CD4-positive, alpha-beta memory T cell (primary cell): ENCODE results near the gene IQGAP2. TPM values are rescaled to one million over a fixed set of nuclear protein-coding genes. Genes with fewer than 3 reads are reported as not detected.

Experiments
- CTCF ChIA-PET: fragments of 350-600 bp; sonication (Branson Sonifier 250); formaldehyde crosslinking; loops from one replicate; lab custom pipeline; 2021; ENCODE audit warnings: inconsistent platforms; ENCODE audit not compliant: partially characterized antibody; lab: Charles Lee
- POLR2A ChIA-PET: fragments of 350-600 bp; sonication (Branson Sonifier 250); formaldehyde crosslinking; loops from one replicate; lab custom pipeline; 2021; ENCODE audit not compliant: partially characterized antibody; lab: Charles Lee
- DNase-seq, 5 donors: peaks; one replicate each; pipeline versions ENCODE4 v3.0.0 to v3.0.0-alpha.2; 2020 to 2022; ENCODE audit warnings: mixed read lengths in 1 of 5
- H3K27ac ChIP-seq: one replicate; pipeline ENCODE4 v1.7.0; 2013; ENCODE audit warnings: low read depth, low read length
- H3K27me3 ChIP-seq: 2 replicates; pipeline ENCODE4 v1.7.0; 2013; ENCODE audit warnings: mild to moderate bottlenecking, low read length, moderate library complexity; ENCODE audit not compliant: insufficient read depth
- H3K36me3 ChIP-seq: 2 replicates; pipeline ENCODE4 v1.7.0; 2013; ENCODE audit warnings: mild to moderate bottlenecking, low read length, moderate library complexity; ENCODE audit not compliant: insufficient read depth
- H3K4me1 ChIP-seq: 2 replicates; pipeline ENCODE4 v1.7.0; 2013; ENCODE audit warnings: mild to moderate bottlenecking, low read length, moderate library complexity; ENCODE audit not compliant: insufficient read depth
- H3K4me3 ChIP-seq, 2 donors: one replicate each; pipeline ENCODE4 v1.7.0; 2013; ENCODE audit warnings: low read length in 2 of 2, mild to moderate bottlenecking in 1 of 2
- H3K9me3 ChIP-seq, 2 donors: one replicate each; pipeline ENCODE4 v1.7.0; 2013; ENCODE audit warnings: low read length in 2 of 2, control low read depth in 1 of 2; ENCODE audit not compliant: control insufficient read depth in 1 of 2
- H3K27ac Mint-ChIP-seq, 7 donors: one replicate each; pipeline ENCODE4 v1.8.0; 2020 to 2021; ENCODE audit warnings: mixed read lengths in 7 of 7, mild to moderate bottlenecking in 6 of 7, inconsistent platforms in 3 of 7, moderate library complexity in 3 of 7
- H3K27me3 Mint-ChIP-seq, 2 donors: one replicate each; pipeline ENCODE4 v1.8.0; 2020 to 2021; ENCODE audit warnings: mixed read lengths in 2 of 2
- H3K36me3 Mint-ChIP-seq, 2 donors: one replicate each; pipeline ENCODE4 v1.8.0; 2020 to 2021; ENCODE audit warnings: mixed read lengths in 2 of 2, inconsistent platforms in 1 of 2, mild to moderate bottlenecking in 1 of 2
- H3K4me1 Mint-ChIP-seq, 4 donors: one replicate each; pipeline ENCODE4 v1.8.0; 2020 to 2021; ENCODE audit warnings: mixed read lengths in 4 of 4, mild to moderate bottlenecking in 1 of 4
- H3K4me3 Mint-ChIP-seq, 8 donors: one replicate each; pipeline ENCODE4 v1.8.0; 2020 to 2021; ENCODE audit warnings: mixed read lengths in 8 of 8, mild to moderate bottlenecking in 7 of 8, moderate library complexity in 6 of 8, inconsistent platforms in 3 of 8
- H3K9me3 Mint-ChIP-seq, 8 donors: one replicate each; pipeline ENCODE4 v1.8.0; 2020 to 2021; ENCODE audit warnings: mixed read lengths in 8 of 8, mild to moderate bottlenecking in 5 of 8, inconsistent platforms in 3 of 8, moderate library complexity in 1 of 8
- intact Hi-C: fragments of 100-400 bp; cut with micrococcal nuclease; formaldehyde crosslinking; loops from one replicate; pipeline ENCODE4 v1.15.1; 2023
- polyA plus RNA-seq, 2 donors: library from polyadenylated mRNA; unstranded; fragments of 300-500 nt; fragmentation: Illumina TruSeq; gene quantifications; one replicate each; pipeline ENCODE4 v1.2.3, GENCODE V29; 2021
- total RNA-seq, 2 experiments: library from RNA; stranded (reverse); gene quantifications; one replicate each; pipeline ENCODE4 v1.2.3, GENCODE V29; 2021

Gene IQGAP2
- total and polyA plus RNA-seq, 4 experiments from 2014 or later: 24.7 to 126 (median 98.5) TPM

- H3K36me3 ChIP-seq: peaks cover 43% of the 10 kb centered on the region
- no peaks in the 10 kb centered on the region for H3K9me3 Mint-ChIP-seq
Observed at GRCh38 chr5:76610196-76610595, 207.1 kb downstream of the IQGAP2 start.

GRCh38 chr5:76612942-76613341 lies 209.9 kb downstream of the IQGAP2 start:
- no peaks in the 10 kb centered on the region for H3K9me3 ChIP-seq
- Mint-ChIP-seq H3K4me1 (peaks cover 0 to 21% (median 7%) of the 10 kb centered on the region in 4 donors), H3K9me3 (no peaks in the 10 kb centered on the region), H3K4me3 (no peak overlapping the region), H3K27ac (peak overlapping the region in 1 of 7 donors; percentile 45), H3K36me3 (peaks cover 62 to 78% of the 10 kb centered on the region in 2 donors), H3K27me3 (no peaks in the 10 kb centered on the region)
- intact Hi-C loops: no loop called here
- no peaks in the 10 kb centered on the region for H3K27me3 ChIP-seq
- H3K27ac ChIP-seq: no peak overlapping the region
- peaks cover 37% of the 10 kb centered on the region for H3K36me3 ChIP-seq
- H3K4me1 ChIP-seq: peaks cover 11% of the 10 kb centered on the region
- ChIA-PET POLR2A (no interaction called here), CTCF (interaction anchor here (1.0 to 5.1 kb wide), 2 partner anchors 13 to 161 kb away, joined by 8 to 47 read pairs; no protein-coding TSS in a partner anchor)
- no peak for DNase-seq
- no peak overlapping the region for H3K4me3 ChIP-seq

More at GRCh38 chr5:76610196-76610595, 207.1 kb downstream of the IQGAP2 start:
- Mint-ChIP-seq H3K27me3 (no peaks in the 10 kb centered on the region), H3K36me3 (peaks cover 67 to 80% of the 10 kb centered on the region in 2 donors), H3K27ac (peak overlapping the region in 2 of 7 donors; percentile 37 to 53), H3K4me1 (peaks cover 5 to 17% (median 9%) of the 10 kb centered on the region in 4 donors), H3K4me3 (no peak overlapping the region)
- no peak for DNase-seq
- H3K4me1 ChIP-seq: peaks cover 16% of the 10 kb centered on the region
- no peak overlapping the region for H3K4me3 ChIP-seq
- no peak overlapping the region for H3K27ac ChIP-seq
- ChIA-PET CTCF (interaction anchor here (0.6 to 5.1 kb wide), 5 partner anchors 10 to 164 kb away, joined by 3 to 47 read pairs (median 4); no protein-coding TSS in a partner anchor), POLR2A (no interaction called here)
- intact Hi-C loops: no loop called here
- H3K27me3 ChIP-seq: no peaks in the 10 kb centered on the region
- no peaks in the 10 kb centered on the region for H3K9me3 ChIP-seq

GRCh38 chr5:76615759-76616158 lies 212.7 kb downstream of the IQGAP2 start:
- Histone ChIP-seq H3K27ac (no peak overlapping the region), H3K4me1 (no peaks in the 10 kb centered on the region), H3K27me3 (no peaks in the 10 kb centered on the region), H3K36me3 (peaks cover 41% of the 10 kb centered on the region), H3K9me3 (no peaks in the 10 kb centered on the region), H3K4me3 (no peak overlapping the region)
- Mint-ChIP-seq H3K4me1 (peaks cover 0 to 28% (median 5%) of the 10 kb centered on the region in 4 donors), H3K27ac (peak overlapping the region in 2 of 7 donors; percentile 15 to 25), H3K9me3 (no peaks in the 10 kb centered on the region), H3K27me3 (no peaks in the 10 kb centered on the region), H3K4me3 (no peak overlapping the region), H3K36me3 (peaks cover 68 to 78% of the 10 kb centered on the region in 2 donors)
- no peak for DNase-seq
- ChIA-PET POLR2A (no interaction called here), CTCF (interaction anchor here (0.9 kb wide), 1 partner anchor 9 kb away, joined by 3 read pairs; no protein-coding TSS in a partner anchor)
- intact Hi-C loops: no loop called here

GRCh38 chr5:76616206-76616605 lies 213.1 kb downstream of the IQGAP2 start:
- H3K4me1 ChIP-seq: no peaks in the 10 kb centered on the region
- intact Hi-C loops: no loop called here
- H3K36me3 ChIP-seq: peaks cover 36% of the 10 kb centered on the region
- H3K4me3 Mint-ChIP-seq: no peak overlapping the region
- no peaks in the 10 kb centered on the region for H3K9me3 ChIP-seq
- H3K4me1 Mint-ChIP-seq: peaks cover 0 to 28% (median 6%) of the 10 kb centered on the region in 4 donors
- no peak overlapping the region for H3K4me3 ChIP-seq
- no peaks in the 10 kb centered on the region for H3K27me3 ChIP-seq
- ChIA-PET CTCF (interaction anchor here (0.9 kb wide), 1 partner anchor 9 kb away, joined by 3 read pairs; no protein-coding TSS in a partner anchor), POLR2A (no interaction called here)
- no peaks in the 10 kb centered on the region for H3K9me3 Mint-ChIP-seq
- H3K27ac Mint-ChIP-seq: peak overlapping the region in 4 of 7 donors; percentile 6 to 93 (median 40)
- H3K36me3 Mint-ChIP-seq: peaks cover 68 to 77% of the 10 kb centered on the region in 2 donors
- no peak overlapping the region for H3K27ac ChIP-seq
- H3K27me3 Mint-ChIP-seq: no peaks in the 10 kb centered on the region
- no peak for DNase-seq

- intact Hi-C loops: no loop called here
- Histone ChIP-seq H3K9me3 (no peaks in the 10 kb centered on the region), H3K36me3 (peaks cover 28% of the 10 kb centered on the region), H3K27ac (no peak overlapping the region), H3K4me3 (no peak overlapping the region), H3K27me3 (no peaks in the 10 kb centered on the region), H3K4me1 (no peaks in the 10 kb centered on the region)
- Mint-ChIP-seq H3K4me3 (no peak overlapping the region), H3K27ac (no peak overlapping the region), H3K9me3 (no peaks in the 10 kb centered on the region), H3K36me3 (peaks cover 66 to 74% of the 10 kb centered on the region in 2 donors), H3K4me1 (peaks cover 0 to 25% (median 8%) of the 10 kb centered on the region in 4 donors), H3K27me3 (no peaks in the 10 kb centered on the region)
- POLR2A ChIA-PET: no interaction called here
- DNase-seq: no peak
- CTCF ChIA-PET: interaction anchor here (0.9 to 1.0 kb wide), 2 partner anchors 10 to 17 kb away, joined by 3 read pairs; no protein-coding TSS in a partner anchor
Observed at GRCh38 chr5:76617229-76617628, 214.1 kb downstream of the IQGAP2 start.

- ChIA-PET POLR2A (no interaction called here), CTCF (interaction anchor here (0.9 to 1.2 kb wide), 3 partner anchors 10 to 157 kb away, joined by 3 read pairs; no protein-coding TSS in a partner anchor)
- peaks cover 0 to 25% (median 10%) of the 10 kb centered on the region in 4 donors for H3K4me1 Mint-ChIP-seq
- Histone ChIP-seq H3K36me3 (peaks cover 24% of the 10 kb centered on the region), H3K9me3 (no peaks in the 10 kb centered on the region), H3K4me1 (no peaks in the 10 kb centered on the region), H3K27me3 (no peaks in the 10 kb centered on the region), H3K4me3 (no peak overlapping the region), H3K27ac (no peak overlapping the region)
- H3K36me3 Mint-ChIP-seq: peaks cover 63 to 74% of the 10 kb centered on the region in 2 donors
- DNase-seq: no peak
- no peak overlapping the region for H3K4me3 Mint-ChIP-seq
- intact Hi-C loops: no loop called here
- no peaks in the 10 kb centered on the region for H3K9me3 Mint-ChIP-seq
- peak overlapping the region in 1 of 7 donors; percentile 37 for H3K27ac Mint-ChIP-seq
- H3K27me3 Mint-ChIP-seq: no peaks in the 10 kb centered on the region
Observed at GRCh38 chr5:76617675-76618074, 214.6 kb downstream of the IQGAP2 start.

- DNase-seq: no peak
- Histone ChIP-seq H3K27me3 (no peaks in the 10 kb centered on the region), H3K4me3 (no peak overlapping the region), H3K27ac (no peak overlapping the region), H3K4me1 (no peaks in the 10 kb centered on the region), H3K36me3 (peaks cover 10% of the 10 kb centered on the region), H3K9me3 (no peaks in the 10 kb centered on the region)
- ChIA-PET CTCF (interaction anchor here (0.6 to 1.6 kb wide), 4 partner anchors 15 to 154 kb away, joined by 3 to 4 read pairs (median 4); no protein-coding TSS in a partner anchor), POLR2A (no interaction called here)
- Mint-ChIP-seq H3K4me3 (no peak overlapping the region), H3K9me3 (no peaks in the 10 kb centered on the region), H3K4me1 (peaks cover 9 to 25% (median 13%) of the 10 kb centered on the region in 4 donors), H3K36me3 (peaks cover 51 to 61% of the 10 kb centered on the region in 2 donors), H3K27ac (peak overlapping the region in 2 of 7 donors; percentile 22 to 75), H3K27me3 (no peaks in the 10 kb centered on the region)
- intact Hi-C loops: no loop called here
Observed at GRCh38 chr5:76620166-76620565, 217.1 kb downstream of the IQGAP2 start.
